ENCODE results near the gene C4orf50.

The C4orf50 gene

DNA sequence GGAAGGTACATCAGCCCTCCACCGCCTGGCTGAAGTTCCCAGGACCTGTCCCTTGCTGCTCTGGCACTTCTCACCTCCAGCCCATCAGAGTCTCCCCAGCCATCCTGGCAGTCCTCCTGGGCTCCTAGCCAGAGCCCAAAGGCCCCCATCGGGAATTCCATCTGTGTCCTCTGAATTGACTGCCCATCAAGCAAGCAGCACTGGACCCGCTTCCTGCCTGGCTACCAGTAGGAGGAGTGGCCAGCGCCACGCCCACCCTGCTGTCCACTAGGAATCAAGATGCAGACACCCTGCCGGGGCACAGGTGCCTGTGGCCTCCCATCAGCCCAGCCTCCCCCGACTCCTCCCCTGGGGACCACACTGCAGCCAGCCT is 47.2 kb downstream of the C4orf50 start:
- Histone ChIP-seq H4K20me1 (ENCODE audit: low read depth, low read length) (no peaks in the 10 kb centered on the region), H3K27me3 (ENCODE audit: low read length) (no peaks in the 10 kb centered on the region), H3K79me2 (ENCODE audit: insufficient read depth, low read length) (no peaks in the 10 kb centered on the region), H3F3A (ENCODE audit: insufficient read depth) (no peaks in the 10 kb centered on the region), H3K27ac (ENCODE audit: low read depth, low read length) (no peak overlapping the region), H3K9me2 (replicated peaks; ENCODE audit: insufficient read depth, low read length) (no peaks in the 10 kb centered on the region), H3K4me3 (ENCODE audit: insufficient read depth, low read length, poor library complexity, severe bottlenecking) (no peak overlapping the region), H3K9me3 (ENCODE audit: insufficient read depth, low read length) (no peaks in the 10 kb centered on the region), H3K9ac (ENCODE audit: low read length) (no peak overlapping the region), H3K4me2 (ENCODE audit: low read depth, low read length, poor library complexity, severe bottlenecking) (no peak overlapping the region), H3K36me3 (ENCODE audit: low read length) (no peaks in the 10 kb centered on the region), H2AFZ (ENCODE audit: low read depth, low read length, severe bottlenecking) (no peak overlapping the region)
- no peak for TF ChIP-seq EZH2phosphoT487 (conservative IDR thresholded peaks at IDR 0.05; ENCODE audit: low read length)
- no peak for TF ChIP-seq CTCF (IDR thresholded peaks at IDR 0.05; ENCODE audit: insufficient read depth, low read length, poor library complexity, severe bottlenecking)

GRCh38 chr4:5970381-5971077 is 47.7 kb downstream of the C4orf50 start:
- H3K36me3 ChIP-seq (ENCODE audit: low read length) = no peaks in the 10 kb centered on the region
- no peaks in the 10 kb centered on the region for H3F3A ChIP-seq (ENCODE audit: insufficient read depth)
- no peaks in the 10 kb centered on the region for H3K9me2 ChIP-seq (replicated peaks; ENCODE audit: insufficient read depth, low read length)
- H3K27ac ChIP-seq (ENCODE audit: low read depth, low read length) = no peak overlapping the region
- H3K27me3 ChIP-seq (ENCODE audit: low read length) = no peaks in the 10 kb centered on the region
- H3K4me3 ChIP-seq (ENCODE audit: insufficient read depth, low read length, poor library complexity, severe bottlenecking) = no peak overlapping the region
- H2AFZ ChIP-seq (ENCODE audit: low read depth, low read length, severe bottlenecking) = no peak overlapping the region
- H3K9ac ChIP-seq (ENCODE audit: low read length) = no peak overlapping the region
- no peak overlapping the region for H3K4me2 ChIP-seq (ENCODE audit: low read depth, low read length, poor library complexity, severe bottlenecking)
- H3K9me3 ChIP-seq (ENCODE audit: insufficient read depth, low read length) = no peaks in the 10 kb centered on the region
- TF ChIP-seq EZH2phosphoT487 (conservative IDR thresholded peaks at IDR 0.05; ENCODE audit: low read length) = no peak
- no peak for TF ChIP-seq CTCF (IDR thresholded peaks at IDR 0.05; ENCODE audit: insufficient read depth, low read length, poor library complexity, severe bottlenecking)
- no peaks in the 10 kb centered on the region for H4K20me1 ChIP-seq (ENCODE audit: low read depth, low read length)
- H3K79me2 ChIP-seq (ENCODE audit: insufficient read depth, low read length) = no peaks in the 10 kb centered on the region

GRCh38 chr4:5969777-5970176 is 48.5 kb downstream of the C4orf50 start:
- no peaks in the 10 kb centered on the region for H3K27me3 ChIP-seq (ENCODE audit: low read length)
- no peak overlapping the region for H2AFZ ChIP-seq (ENCODE audit: low read depth, low read length, severe bottlenecking)
- no peaks in the 10 kb centered on the region for H3K9me3 ChIP-seq (ENCODE audit: insufficient read depth, low read length)
- no peak overlapping the region for H3K9ac ChIP-seq (ENCODE audit: low read length)
- H3K4me2 ChIP-seq (ENCODE audit: low read depth, low read length, poor library complexity, severe bottlenecking) = no peak overlapping the region
- H3K79me2 ChIP-seq (ENCODE audit: insufficient read depth, low read length) = no peaks in the 10 kb centered on the region
- H3K27ac ChIP-seq (ENCODE audit: low read depth, low read length) = no peak overlapping the region
- H3K4me3 ChIP-seq (ENCODE audit: insufficient read depth, low read length, poor library complexity, severe bottlenecking) = no peak overlapping the region
- H3K36me3 ChIP-seq (ENCODE audit: low read length) = no peaks in the 10 kb centered on the region
- TF ChIP-seq EZH2phosphoT487 (conservative IDR thresholded peaks at IDR 0.05; ENCODE audit: low read length) (no peak), CTCF (IDR thresholded peaks at IDR 0.05; ENCODE audit: insufficient read depth, low read length, poor library complexity, severe bottlenecking) (no peak)
- no peaks in the 10 kb centered on the region for H3F3A ChIP-seq (ENCODE audit: insufficient read depth)
- H4K20me1 ChIP-seq (ENCODE audit: low read depth, low read length) = no peaks in the 10 kb centered on the region
- no peaks in the 10 kb centered on the region for H3K9me2 ChIP-seq (replicated peaks; ENCODE audit: insufficient read depth, low read length)

Data from SU-DHL-6 (cell line).